Mesothelial cell of epicardium (in vitro differentiated cells): Measurements from ENCODE around the gene PHF2. TPM values are rescaled to one million over a fixed set of nuclear protein-coding genes. Genes with fewer than 3 reads are reported as not detected.

Experiments used
- DNase-seq, 2 experiments: peaks; one replicate each; pipeline ENCODE4 v3.0.0; 2021; ENCODE audit warnings: low spot score in 2 of 2; ENCODE audit not compliant: unreplicated experiment in 2 of 2
- H3K27ac Mint-ChIP-seq: 2 replicates; pipeline ENCODE4 v1.8.0; 2021; ENCODE audit warnings: mixed read lengths
- H3K27me3 Mint-ChIP-seq: 2 replicates; pipeline ENCODE4 v1.8.0; 2021; ENCODE audit warnings: low read depth, mixed read lengths
- H3K36me3 Mint-ChIP-seq: 2 replicates; pipeline ENCODE4 v1.8.0; 2021; ENCODE audit warnings: mixed read lengths
- H3K4me1 Mint-ChIP-seq: 2 replicates; pipeline ENCODE4 v1.8.0; 2021; ENCODE audit warnings: mixed read lengths
- H3K4me3 Mint-ChIP-seq: 2 replicates; pipeline ENCODE4 v1.8.0; 2021; ENCODE audit warnings: mild to moderate bottlenecking, moderate library complexity, mixed read lengths
- H3K9me3 Mint-ChIP-seq: 2 replicates; pipeline ENCODE4 v1.8.0; 2021; ENCODE audit warnings: mixed read lengths
- total RNA-seq: library from RNA; stranded (reverse); gene quantifications from 3 replicates; pipeline ENCODE4 v1.2.1, GENCODE V29; 2021
- TF ChIP-seq, protein P1 (sequence below): fragments of 200-600 bp; sonication (generic); IDR thresholded peaks from one replicate; pipeline ENCODE4 v1.5.0; 2021; ENCODE audit warnings: antibody characterized with exemption; ENCODE audit not compliant: unreplicated experiment

PHF2 gene
- total RNA-seq, 1 donor from 2014 or later, result 37.6 TPM

DNA sequence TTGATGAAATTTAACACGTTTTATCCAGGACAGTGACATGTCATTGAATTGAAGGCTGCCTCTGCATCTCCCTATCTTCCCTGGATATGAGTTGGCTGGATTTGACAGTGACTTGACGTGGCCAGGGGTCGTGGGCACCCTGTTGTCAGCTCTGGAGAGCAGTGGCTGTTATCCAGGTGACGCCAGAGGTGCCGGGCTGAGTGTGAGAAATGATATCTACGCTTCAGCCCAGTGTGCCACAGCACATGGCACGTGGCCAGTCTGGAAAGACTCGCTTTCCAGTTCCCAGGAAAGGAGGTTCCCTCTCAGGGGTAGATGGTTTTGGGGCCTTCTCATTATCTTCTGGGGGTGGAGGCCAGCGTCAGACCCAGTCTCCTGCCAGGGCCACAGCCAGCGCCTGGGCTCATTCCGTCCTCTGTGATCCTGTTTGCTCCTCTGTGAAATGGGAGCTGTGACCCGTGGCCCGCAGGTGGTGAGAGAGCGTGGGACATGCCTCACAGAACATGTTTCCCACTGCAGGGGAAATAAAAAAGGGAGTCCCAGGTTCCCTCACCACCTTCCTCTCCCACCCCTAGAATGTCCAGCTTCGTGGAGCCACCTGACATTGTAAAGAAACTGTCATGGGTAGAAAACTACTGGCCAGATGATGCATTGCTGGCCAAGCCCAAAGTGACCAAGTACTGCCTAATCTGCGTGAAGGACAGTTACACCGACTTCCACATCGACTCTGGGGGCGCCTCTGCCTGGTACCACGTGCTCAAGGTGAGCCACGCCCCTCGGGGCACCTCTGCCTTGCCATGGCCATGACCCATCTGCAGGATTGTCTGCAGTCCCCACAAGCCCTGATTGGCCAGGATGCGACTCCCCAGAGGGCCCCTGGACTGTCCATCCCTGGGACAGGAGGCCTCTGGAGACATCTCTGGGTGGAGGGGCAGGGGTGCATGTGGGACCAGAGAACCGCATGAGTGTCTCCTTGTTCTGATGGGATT lies 76.5 kb downstream of the PHF2 start:
- Mint-ChIP-seq H3K4me3 (no peak overlapping the region), H3K27me3 (no peaks in the 10 kb centered on the region), H3K9me3 (no peaks in the 10 kb centered on the region), H3K36me3 (peaks cover 27% of the 10 kb centered on the region), H3K27ac (no peak overlapping the region), H3K4me1 (no peaks in the 10 kb centered on the region)
- peak in 1 of 2 experiments; percentile 17 for DNase-seq
- TF ChIP-seq, protein P1, sequence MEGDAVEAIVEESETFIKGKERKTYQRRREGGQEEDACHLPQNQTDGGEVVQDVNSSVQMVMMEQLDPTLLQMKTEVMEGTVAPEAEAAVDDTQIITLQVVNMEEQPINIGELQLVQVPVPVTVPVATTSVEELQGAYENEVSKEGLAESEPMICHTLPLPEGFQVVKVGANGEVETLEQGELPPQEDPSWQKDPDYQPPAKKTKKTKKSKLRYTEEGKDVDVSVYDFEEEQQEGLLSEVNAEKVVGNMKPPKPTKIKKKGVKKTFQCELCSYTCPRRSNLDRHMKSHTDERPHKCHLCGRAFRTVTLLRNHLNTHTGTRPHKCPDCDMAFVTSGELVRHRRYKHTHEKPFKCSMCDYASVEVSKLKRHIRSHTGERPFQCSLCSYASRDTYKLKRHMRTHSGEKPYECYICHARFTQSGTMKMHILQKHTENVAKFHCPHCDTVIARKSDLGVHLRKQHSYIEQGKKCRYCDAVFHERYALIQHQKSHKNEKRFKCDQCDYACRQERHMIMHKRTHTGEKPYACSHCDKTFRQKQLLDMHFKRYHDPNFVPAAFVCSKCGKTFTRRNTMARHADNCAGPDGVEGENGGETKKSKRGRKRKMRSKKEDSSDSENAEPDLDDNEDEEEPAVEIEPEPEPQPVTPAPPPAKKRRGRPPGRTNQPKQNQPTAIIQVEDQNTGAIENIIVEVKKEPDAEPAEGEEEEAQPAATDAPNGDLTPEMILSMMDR, result no peak

DNA sequence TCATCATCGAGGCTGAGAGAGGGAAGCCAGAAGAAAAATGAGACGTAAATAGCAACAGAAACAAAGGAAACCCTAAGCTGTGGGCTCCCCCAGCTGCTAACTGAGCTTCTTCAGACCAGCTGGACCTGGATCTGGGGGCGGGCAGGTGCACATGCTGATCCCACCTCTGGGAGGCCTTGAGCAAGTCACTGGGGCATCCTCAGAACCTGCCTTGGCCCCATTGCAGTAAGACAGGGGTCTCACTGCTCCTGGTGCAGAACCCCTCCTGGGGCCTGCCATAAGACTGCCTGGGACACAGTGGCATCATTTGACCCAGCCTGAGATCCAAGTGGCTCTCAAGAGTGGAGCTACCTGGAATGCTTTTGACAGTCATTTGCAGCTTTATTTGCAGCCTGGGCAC lies 77.4 kb downstream of the PHF2 start:
- H3K9me3 Mint-ChIP-seq, result no peaks in the 10 kb centered on the region
- no peak overlapping the region for H3K4me3 Mint-ChIP-seq
- H3K36me3 Mint-ChIP-seq, result peaks cover 24% of the 10 kb centered on the region

DNA sequence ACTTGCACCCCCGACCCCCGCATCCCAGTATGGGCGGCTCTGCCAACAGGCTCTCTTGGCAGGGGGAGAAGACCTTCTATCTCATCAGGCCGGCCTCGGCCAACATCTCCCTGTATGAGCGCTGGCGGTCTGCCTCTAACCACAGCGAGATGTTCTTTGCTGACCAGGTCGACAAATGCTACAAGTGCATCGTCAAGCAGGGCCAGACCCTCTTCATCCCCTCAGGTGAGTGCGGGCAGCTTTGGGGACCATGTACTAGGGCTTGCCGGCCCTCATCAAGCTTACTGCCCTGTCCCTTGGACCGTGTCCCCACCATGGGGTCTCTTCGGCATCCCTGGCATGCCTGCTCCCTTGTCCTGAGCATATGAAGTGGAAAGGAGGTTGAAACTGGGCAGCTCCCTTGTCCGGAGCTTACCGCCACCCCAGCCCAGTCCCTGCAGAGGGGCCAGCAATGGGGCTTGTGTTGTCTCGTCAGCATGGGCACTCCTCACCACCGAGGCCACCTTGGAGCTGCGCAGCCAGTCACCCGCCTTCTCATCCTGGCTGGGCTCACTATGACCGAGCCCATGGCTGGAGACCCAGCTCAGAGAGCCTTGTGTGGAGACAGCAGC lies 78.1 kb downstream of the PHF2 start:
- no peak overlapping the region for H3K27ac Mint-ChIP-seq
- DNase-seq, result peak in 1 of 2 experiments; percentile 8

More for the DNA sequence above, 77.4 kb downstream of the PHF2 start:
- Mint-ChIP-seq H3K27ac (no peak overlapping the region), H3K4me1 (no peaks in the 10 kb centered on the region), H3K27me3 (no peaks in the 10 kb centered on the region)
- DNase-seq, result no peak
- TF ChIP-seq, protein P1, result no peak

DNA sequence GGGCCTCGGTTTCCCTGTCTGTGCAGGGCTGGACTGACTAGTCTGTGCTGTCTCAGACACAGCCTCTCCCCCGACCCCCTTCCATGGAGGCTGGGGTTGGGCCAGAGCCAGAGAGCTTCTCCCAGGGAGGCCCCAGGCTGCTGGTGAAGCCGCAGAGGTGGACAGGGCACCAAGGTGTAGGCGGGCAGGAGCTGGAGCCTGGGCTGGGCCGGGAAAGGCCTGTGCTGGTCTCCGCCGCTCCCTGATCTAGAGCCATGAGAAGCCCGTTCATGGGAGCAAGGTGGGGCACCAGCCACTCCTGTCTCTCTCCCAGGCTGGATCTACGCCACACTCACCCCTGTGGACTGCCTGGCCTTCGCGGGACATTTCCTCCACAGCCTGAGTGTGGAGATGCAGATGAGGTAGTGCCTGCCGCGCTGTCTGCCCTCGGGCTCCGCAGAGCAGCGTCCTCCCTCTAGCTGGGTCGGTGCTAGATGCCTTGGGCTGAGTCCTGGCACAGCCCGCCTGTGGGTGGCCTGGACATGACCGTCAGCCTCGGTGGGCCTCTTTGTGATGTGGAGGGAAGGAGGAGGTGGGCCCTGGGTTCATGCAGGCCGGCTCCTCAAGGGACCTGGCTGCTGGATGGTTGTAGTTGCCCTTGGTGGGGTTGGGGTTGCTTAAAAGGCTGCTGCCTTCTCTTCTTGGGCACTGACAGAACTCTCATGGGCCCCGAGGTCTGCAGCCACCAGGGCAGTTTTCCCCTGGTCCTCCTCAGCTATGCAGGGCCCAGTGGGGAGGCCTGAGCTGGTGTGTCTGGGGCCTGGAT lies 79.4 kb downstream of the PHF2 start:
- peak in 1 of 2 experiments; percentile 17 for DNase-seq
- no peak overlapping the region for H3K4me3 Mint-ChIP-seq
- H3K9me3 Mint-ChIP-seq, result no peaks in the 10 kb centered on the region
- H3K27ac Mint-ChIP-seq, result no peak overlapping the region
- H3K36me3 Mint-ChIP-seq, result peaks cover 34% of the 10 kb centered on the region
- TF ChIP-seq, protein P1, result no peak
- H3K27me3 Mint-ChIP-seq, result no peaks in the 10 kb centered on the region
- H3K4me1 Mint-ChIP-seq, result no peaks in the 10 kb centered on the region

More for the DNA sequence above, 78.1 kb downstream of the PHF2 start:
- H3K36me3 Mint-ChIP-seq, result peaks cover 24% of the 10 kb centered on the region
- H3K4me1 Mint-ChIP-seq, result no peaks in the 10 kb centered on the region
- TF ChIP-seq, protein P1, result no peak
- H3K27me3 Mint-ChIP-seq, result no peaks in the 10 kb centered on the region
- no peak overlapping the region for H3K4me3 Mint-ChIP-seq
- H3K9me3 Mint-ChIP-seq, result no peaks in the 10 kb centered on the region

DNA sequence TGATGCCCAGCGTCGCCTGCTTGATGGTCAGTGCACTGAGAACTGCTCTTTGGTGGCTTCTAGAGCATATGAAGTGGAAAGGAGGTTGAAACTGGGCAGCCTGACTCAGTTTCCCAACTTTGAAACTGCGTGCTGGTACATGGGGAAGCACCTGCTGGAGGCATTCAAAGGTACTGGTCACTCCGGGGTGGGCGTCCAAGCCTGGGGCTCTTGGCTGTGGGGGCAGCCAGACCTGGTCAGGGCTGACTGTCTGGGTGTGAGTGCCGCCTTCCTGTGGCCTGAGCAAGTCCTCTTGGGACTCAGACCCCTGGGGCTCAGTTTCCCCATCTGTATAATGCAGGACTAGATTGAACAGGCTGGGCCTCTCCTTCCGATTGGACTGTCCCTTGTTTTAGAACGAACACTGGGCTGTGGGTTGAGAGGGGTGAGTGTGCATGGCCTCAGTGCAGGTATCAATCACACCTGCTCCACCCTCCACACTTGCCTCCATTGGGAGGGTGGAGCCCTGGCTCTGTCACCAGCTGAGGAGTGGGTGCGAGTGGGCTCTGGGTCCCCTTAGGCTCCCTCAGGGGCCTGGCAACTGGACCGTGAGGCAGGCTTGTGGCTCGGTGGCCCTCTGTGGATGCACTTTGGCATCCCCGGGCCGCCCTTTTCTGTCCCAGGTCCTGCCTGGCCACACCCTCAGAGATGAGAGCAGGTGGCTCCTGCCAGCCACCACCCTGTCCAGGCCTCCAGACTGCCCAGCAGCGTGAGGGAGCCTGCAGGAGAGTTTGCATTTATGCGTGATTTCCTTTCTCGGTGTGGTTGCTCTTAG lies 80.2 kb downstream of the PHF2 start:
- Mint-ChIP-seq H3K27me3 (no peaks in the 10 kb centered on the region), H3K27ac (no peak overlapping the region), H3K36me3 (peaks cover 33% of the 10 kb centered on the region), H3K4me1 (no peaks in the 10 kb centered on the region), H3K4me3 (no peak overlapping the region), H3K9me3 (no peaks in the 10 kb centered on the region)
- TF ChIP-seq, protein P1, result no peak
- no peak for DNase-seq
